Hematopoietic multipotent progenitor cell treated with erythropoietin and hydrocortisone succinate and interleukin-3 and kit ligand, for 4 days (in vitro differentiated cells): ENCODE data around the gene SCG3.

Experiments
- DNase-seq: peaks from one replicate; pipeline ENCODE4 v3.0.0-alpha.2; 2015

Gene SCG3

GRCh38 chr15:51680321-51680720 lies 982 bp upstream of the SCG3 start:
- DNase-seq: no peak

- DNase-seq: no peak
These were observed 6.3 kb downstream of the SCG3 start for GRCh38 chr15:51687565-51687964.

GRCh38 chr15:51688863-51689262 lies 7.6 kb downstream of the SCG3 start:
- DNase-seq: peak; percentile 8

GRCh38 chr15:51692154-51692553 lies 10.9 kb downstream of the SCG3 start:
- no peak for DNase-seq

GRCh38 chr15:51696566-51696965 lies 15.3 kb downstream of the SCG3 start:
- no peak for DNase-seq

- peak; percentile 57 for DNase-seq
These were observed 15.9 kb downstream of the SCG3 start for GRCh38 chr15:51697163-51697562.

GRCh38 chr15:51699373-51699772 lies 18.1 kb downstream of the SCG3 start:
- no peak for DNase-seq

GRCh38 chr15:51702710-51703109 lies 21.4 kb downstream of the SCG3 start:
- DNase-seq: peak; percentile 66

- peak; percentile 59 for DNase-seq
These were observed 25.0 kb downstream of the SCG3 start for GRCh38 chr15:51706291-51706690.

- DNase-seq: no peak
These were observed 25.8 kb downstream of the SCG3 start for GRCh38 chr15:51706926-51707608.

GRCh38 chr15:51708013-51708412 lies 26.7 kb downstream of the SCG3 start:
- no peak for DNase-seq

GRCh38 chr15:51709031-51709430 lies 27.7 kb downstream of the SCG3 start:
- DNase-seq: no peak

- no peak for DNase-seq
These were observed 32.9 kb downstream of the SCG3 start for GRCh38 chr15:51714162-51714561.

GRCh38 chr15:51714911-51715310 lies 33.6 kb downstream of the SCG3 start:
- no peak for DNase-seq

- no peak for DNase-seq
These were observed 36.9 kb downstream of the SCG3 start for GRCh38 chr15:51718219-51718618.

GRCh38 chr15:51718746-51719145 lies 37.4 kb downstream of the SCG3 start:
- no peak for DNase-seq

- no peak for DNase-seq
These were observed 39.1 kb downstream of the SCG3 start for GRCh38 chr15:51720201-51720995.

GRCh38 chr15:51721199-51721960 lies 40.1 kb downstream of the SCG3 start:
- no peak for DNase-seq

GRCh38 chr15:51724199-51724598 lies 42.9 kb downstream of the SCG3 start:
- no peak for DNase-seq

GRCh38 chr15:51724673-51725072 lies 43.4 kb downstream of the SCG3 start:
- no peak for DNase-seq

- DNase-seq: peak; percentile 33
These were observed 45.2 kb downstream of the SCG3 start for GRCh38 chr15:51726302-51727073.

GRCh38 chr15:51727141-51727897 lies 46.0 kb downstream of the SCG3 start:
- peak; percentile 45 for DNase-seq
